Upper lobe of left lung (tissue), 4 donors: ENCODE measurements around the gene RGR.

ENCODE experiments used
- CTCF ChIP-seq, 6 experiments: fragments of 450-650 bp in 4 of 6; fragments of 200-600 bp in 2 of 6; sonication (generic) in 2 of 6; IDR thresholded peaks; one replicate each; pipeline ENCODE4 v1.5.1; 2016 to 2019; ENCODE audit warnings: antibody characterized with exemption in 6 of 6
- EP300 ChIP-seq, 4 donors: sonication (generic); formaldehyde crosslinking; IDR thresholded peaks; one replicate each; pipeline ENCODE4 v1.5.1; 2017; ENCODE audit warnings: antibody characterized with exemption in 4 of 4, control low read depth in 2 of 4
- POLR2A ChIP-seq, 4 donors: fragments of 450-650 bp; IDR thresholded peaks; one replicate each; pipeline ENCODE4 v1.5.1; 2016 to 2017; ENCODE audit warnings: antibody characterized with exemption in 4 of 4, mild to moderate bottlenecking in 2 of 4
- POLR2AphosphoS5 ChIP-seq, 2 donors: sonication (generic); formaldehyde crosslinking; IDR thresholded peaks; one replicate each; pipeline ENCODE4 v1.5.1; 2017; ENCODE audit warnings: antibody characterized with exemption in 2 of 2

GRCh38 chr10:84211566-84211965 is 33.3 kb upstream of the RGR start:
- no peak for TF ChIP-seq CTCF (IDR thresholded peaks at IDR 0.05)
- no peak for TF ChIP-seq POLR2AphosphoS5 (IDR thresholded peaks at IDR 0.05)
- TF ChIP-seq EP300 (IDR thresholded peaks at IDR 0.05), result no peak
- TF ChIP-seq POLR2A (IDR thresholded peaks at IDR 0.05), result no peak
